GM12878 (cell line): ENCODE data around the gene VRK3. TPM values are rescaled to one million over a fixed set of nuclear protein-coding genes. Genes with fewer than 3 reads are reported as not detected.

ENCODE experiments used
- ATAC-seq: fragments of 200-7000 bp; cut with Tn5 transposase; 3 replicates; pipeline ENCODE4 v1.9.1; 2020; ENCODE audit warnings: mild to moderate bottlenecking, moderate library complexity
- BruUV-seq: library from RNA; stranded (reverse); fragments of 400-500 nt; replicated peaks from 2 replicates; lab custom pipeline; 2021; lab: Mats Ljungman, UMichigan
- CTCF ChIA-PET: fragments of 300-600 bp; sonication (Branson Sonifier 250); formaldehyde crosslinking; extraction: SDS; loops from one replicate; lab custom pipeline; 2021; ENCODE audit warnings: inconsistent platforms; lab: Yijun Ruan, JAX
- POLR2A ChIA-PET: fragments of 350-600 bp; formaldehyde crosslinking; extraction: SDS; loops from one replicate; lab custom pipeline; 2021; ENCODE audit warnings: inconsistent platforms; lab: Charles Lee
- RAD21 ChIA-PET: fragments of 300-600 bp; sonication (Branson Sonifier 250); formaldehyde crosslinking; loops from one replicate; lab custom pipeline; 2023; ENCODE audit warnings: antibody characterized with exemption; ENCODE audit not compliant: unreplicated experiment; lab: Charles Lee
- SMC1A ChIA-PET: fragments of 300-600 bp; sonication (Branson Sonifier 250); formaldehyde crosslinking; loops from one replicate; lab custom pipeline; 2023; ENCODE audit not compliant: unreplicated experiment, uncharacterized antibody; lab: Charles Lee
- DNase-seq: peaks from one replicate; pipeline ENCODE4 v3.0.0-alpha.2; 2011; ENCODE audit warnings: low read depth, low spot score
- FAIRE-seq: peaks from 3 replicates; lab custom pipeline; 2011; peaks lifted over from hg19 to GRCh38; lab: Jason Lieb, UNC
- H2AFZ ChIP-seq: 2 replicates; pipeline ENCODE4 v1.6.0; 2011; ENCODE audit warnings: low read depth, low read length, control low read depth; ENCODE audit not compliant: control insufficient read depth
- H3K27ac ChIP-seq: 2 replicates; pipeline ENCODE4 v1.5.1; 2011; ENCODE audit warnings: control low read depth; ENCODE audit not compliant: control insufficient read depth, insufficient read depth
- H3K27me3 ChIP-seq, 2 experiments: replicated peaks in 1 of 2; 2 replicates each; pipeline versions ENCODE4 v1.6.0 to v1.6.1; 2011; ENCODE audit warnings: low read length in 1 of 2; ENCODE audit not compliant: control insufficient read depth in 2 of 2, insufficient read depth in 2 of 2
- H3K36me3 ChIP-seq, 2 experiments: 2 replicates each; pipeline ENCODE4 v1.5.1; 2011; ENCODE audit warnings: low read length in 1 of 2; ENCODE audit not compliant: control insufficient read depth in 2 of 2, insufficient read depth in 2 of 2
- H3K4me1 ChIP-seq: 2 replicates; pipeline ENCODE4 v1.6.1; 2011; ENCODE audit warnings: mild to moderate bottlenecking, low read length, moderate library complexity, mixed read lengths; ENCODE audit not compliant: control insufficient read depth, insufficient read depth
- H3K4me2 ChIP-seq: 2 replicates; pipeline ENCODE4 v1.6.0; 2011; ENCODE audit warnings: control low read depth; ENCODE audit not compliant: control insufficient read depth, insufficient read depth
- H3K4me3 ChIP-seq: fragments of 200-600 bp; sonication (generic); 2 replicates; pipeline ENCODE4 v1.5.1; 2016
- H3K79me2 ChIP-seq: 2 replicates; pipeline ENCODE4 v1.6.0; 2011; ENCODE audit warnings: low read length; ENCODE audit not compliant: control insufficient read depth, insufficient read depth
- H3K9ac ChIP-seq: 2 replicates; pipeline ENCODE4 v1.8.0; 2011; ENCODE audit warnings: low read length, control low read depth, mixed read lengths; ENCODE audit not compliant: control insufficient read depth, insufficient read depth
- H3K9me3 ChIP-seq: replicated peaks from 3 replicates; pipeline ENCODE4 v1.5.1; 2011; ENCODE audit warnings: mild to moderate bottlenecking, low read length; ENCODE audit not compliant: control insufficient read depth, insufficient read depth
- H4K20me1 ChIP-seq: 2 replicates; pipeline ENCODE4 v1.6.0; 2011; ENCODE audit not compliant: control insufficient read depth, insufficient read depth
- ASH2L ChIP-seq: fragments of 300-600, 200-600 bp; sonication (generic); IDR thresholded peaks from 2 replicates; pipeline ENCODE4 v1.6.1; 2017; ENCODE audit warnings: low read depth, mild to moderate bottlenecking, borderline replicate concordance
- BHLHE40 ChIP-seq, 2 experiments: fragments of 450-650 bp in 1 of 2; IDR thresholded peaks; 2 replicates each; pipeline ENCODE4 v1.6.1; 2011 to 2017; ENCODE audit warnings: low read depth in 2 of 2, borderline replicate concordance in 1 of 2, improper control_type of control experiment in 1 of 2, low read length in 1 of 2, mild to moderate bottlenecking in 1 of 2
- CHD1 ChIP-seq: IDR thresholded peaks from 2 replicates; pipeline ENCODE4 v1.6.1; 2012; ENCODE audit warnings: low read depth, low read length, improper control_type of control experiment
- NR2F1 ChIP-seq: fragments of 450-650 bp; conservative IDR thresholded peaks from 2 replicates; pipeline ENCODE4 v1.6.1; 2017; ENCODE audit warnings: mild to moderate bottlenecking
- POLR2A ChIP-seq: IDR thresholded peaks from 2 replicates; pipeline ENCODE4 v1.6.1; 2011; ENCODE audit warnings: low read depth, mild to moderate bottlenecking, low read length
- POLR2AphosphoS2 ChIP-seq: IDR thresholded peaks from 2 replicates; pipeline ENCODE4 v1.6.1; 2011; ENCODE audit warnings: low read depth, mild to moderate bottlenecking, low read length, improper control_type of control experiment, moderate library complexity
- POLR2AphosphoS5 ChIP-seq: IDR thresholded peaks from 2 replicates; pipeline ENCODE4 v1.6.1; 2011; ENCODE audit warnings: mild to moderate bottlenecking, low read length, inconsistent platforms
- STAT3 ChIP-seq: IDR thresholded peaks from 2 replicates; pipeline ENCODE4 v1.6.1; 2011; ENCODE audit warnings: low read depth, low read length, improper control_type of control experiment
- TCF12 ChIP-seq: IDR thresholded peaks from 2 replicates; pipeline ENCODE4 v1.6.1; 2011; ENCODE audit warnings: low read depth, mild to moderate bottlenecking, low read length
- TCF3 ChIP-seq: IDR thresholded peaks from 2 replicates; pipeline ENCODE4 v1.6.1; 2012; ENCODE audit warnings: low read depth, mild to moderate bottlenecking, low read length, borderline replicate concordance; ENCODE audit not compliant: insufficient read depth
- ZBED1 ChIP-seq: IDR thresholded peaks from 2 replicates; pipeline ENCODE4 v1.6.1; 2016; ENCODE audit warnings: borderline replicate concordance
- WGBS: methylation state at CpG from one replicate; pipeline ENCODE4 v1.1.6; 2016; ENCODE audit warnings: low lambda C conversion rate; ENCODE audit not compliant: insufficient replicate concordance, insufficient coverage; ENCODE audit errors: missing lambda C conversion rate; 5-methylcytosine and 5-hydroxymethylcytosine counted together
- in situ Hi-C: fragments of 300-500 bp; cut with MboI; formaldehyde crosslinking; loops from 9 replicates; pipeline ENCODE4 v1.14.3; 2018; ENCODE audit warnings: mixed read lengths
- intact Hi-C: fragments of 100-400 bp; cut with micrococcal nuclease; formaldehyde crosslinking; loops from one replicate; pipeline ENCODE4 v1.14.2; 2022; ENCODE audit not compliant: unreplicated experiment
- polyA plus RNA-seq, 11 experiments: library from polyadenylated mRNA; depleted of rRNA in 4 of 11; unstranded in 6 of 11; stranded (reverse) in 5 of 11; fragments of >200 nt; fragmentation: Nextera tagmentation in 4 of 11; fragmentation: Illumina TruSeq in 1 of 11; extraction: Ambion mirVana in 4 of 11; extraction: Trizol in 1 of 11; gene quantifications; 1 replicate in 1 of 11; 2 replicates in 10 of 11; pipeline versions ENCODE4 v1.2.1 to v1.2.3, GENCODE V29; 2011 to 2016; ENCODE audit warnings: inconsistent platforms in 2 of 11, missing spikeins in 2 of 11, low read depth in 1 of 11
- total RNA-seq, 4 experiments: library from RNA; depleted of rRNA in 3 of 4; stranded (reverse); fragments of >200 nt in 3 of 4; fragmentation: Illumina TruSeq in 1 of 4; extraction: Trizol in 1 of 4; gene quantifications; 2 replicates each; pipeline versions ENCODE4 v1.2.1 to v1.2.3, GENCODE V29; 2013 to 2021

VRK3 gene
- total and polyA plus RNA-seq, 10 of the 15 experiments (the other 5 are each of a cell fraction or from before 2014, with no cell fraction given) = 17.3 to 61.9 (median 35.5) TPM

- Histone ChIP-seq H3K4me2 (no peak overlapping the region), H2AFZ (no peak overlapping the region), H3K27ac (no peak overlapping the region), H3K4me1 (peaks cover 6% of the 10 kb centered on the region), H3K79me2 (peaks cover 40% of the 10 kb centered on the region), H3K9ac (no peak overlapping the region), H3K36me3 (peaks cover 6 to 9% of the 10 kb centered on the region in 2 experiments; a peak in 3 of 4 replicates), H3K27me3 (no peaks in the 10 kb centered on the region), H3K4me3 (no peak overlapping the region), H4K20me1 (no peaks in the 10 kb centered on the region), H3K9me3 (no peaks in the 10 kb centered on the region)
- DNase-seq = no peak
- in situ Hi-C loops (loop anchor here (10.0 kb wide), 1 partner anchor 202 kb away; no protein-coding TSS in a partner anchor), intact Hi-C loops (no loop called here)
- ChIA-PET CTCF (interaction anchor here (0.6 to 0.7 kb wide), 2 partner anchors 47 to 51 kb away, joined by 3 read pairs; no protein-coding TSS in a partner anchor), POLR2A (interaction anchor here (0.8 kb wide), 1 partner anchor 21 kb away, joined by 5 read pairs; no protein-coding TSS in a partner anchor), SMC1A (interaction anchor here (1.2 kb wide), 1 partner anchor 21 kb away, joined by 3 read pairs; no protein-coding TSS in a partner anchor), RAD21 (interaction anchor here (0.6 kb wide), 1 partner anchor 21 kb away, joined by 3 read pairs; no protein-coding TSS in a partner anchor)
- 82% methylated on average over 25 of the region's 25 CpGs for WGBS
- TF ChIP-seq POLR2AphosphoS5 (peak; percentile 22; the same call in 1 of the 2 replicates), ASH2L (no peak), BHLHE40 (IDR thresholded peaks at IDR 0.05; ENCODE audit: borderline replicate concordance in 1 of 2, low read depth in 2 of 2, low read length in 1 of 2) (no peak), STAT3 (no peak), NR2F1 (no peak), POLR2A (peak; percentile 66), CHD1 (no peak), TCF12 (no peak), TCF3 (no peak), POLR2AphosphoS2 (peak; percentile 75), ZBED1 (0 out of 2 replicates have a peak, but pooled peaks have one; percentile 4)
- no peak for ATAC-seq
- FAIRE-seq = no peak
- BruUV-seq = no TSS peak
Measured at GRCh38 chr19:49932731-49933131, 92.4 kb downstream of the VRK3 start.
